ENCODE data around the gene AUP1. TPM values are rescaled to one million over a fixed set of nuclear protein-coding genes. Genes with fewer than 3 reads are reported as not detected.
A peak's percentile ranks its signal among the peaks of the same experiment; 100 is the strongest.

AUP1 gene
- total RNA-seq, 1 donor from 2014 or later: 86.4 TPM

- DNase-seq (ENCODE audit: low read depth): no peak
- no peak overlapping the region for H3K4me3 ChIP-seq (ENCODE audit: low read depth, low read length)
- TF ChIP-seq CTCF (conservative IDR thresholded peaks at IDR 0.05; ENCODE audit: low read depth, low read length): no peak
Measured at GRCh38 chr2:74573747-74574562, 44.4 kb upstream of the AUP1 start.

GRCh38 chr2:74572178-74572925, 42.8 kb upstream of the AUP1 start:
- H3K4me3 ChIP-seq (ENCODE audit: low read depth, low read length): no peak overlapping the region
- no peak for DNase-seq (ENCODE audit: low read depth)
- TF ChIP-seq CTCF (conservative IDR thresholded peaks at IDR 0.05; ENCODE audit: low read depth, low read length): peak; percentile 66

GRCh38 chr2:74571058-74571457, 41.6 kb upstream of the AUP1 start:
- DNase-seq (ENCODE audit: low read depth): no peak
- no peak overlapping the region for H3K4me3 ChIP-seq (ENCODE audit: low read depth, low read length)
- no peak for TF ChIP-seq CTCF (conservative IDR thresholded peaks at IDR 0.05; ENCODE audit: low read depth, low read length)

- TF ChIP-seq CTCF (conservative IDR thresholded peaks at IDR 0.05; ENCODE audit: low read depth, low read length): no peak
- no peak for DNase-seq (ENCODE audit: low read depth)
- no peak overlapping the region for H3K4me3 ChIP-seq (ENCODE audit: low read depth, low read length)
Measured at GRCh38 chr2:74569686-74570085, 40.2 kb upstream of the AUP1 start.

GRCh38 chr2:74567881-74568280, 38.4 kb upstream of the AUP1 start:
- no peak for DNase-seq (ENCODE audit: low read depth)

GRCh38 chr2:74566754-74567085, 37.2 kb upstream of the AUP1 start:
- no peak for DNase-seq (ENCODE audit: low read depth)
- TF ChIP-seq CTCF (conservative IDR thresholded peaks at IDR 0.05; ENCODE audit: low read depth, low read length): no peak
- no peak overlapping the region for H3K4me3 ChIP-seq (ENCODE audit: low read depth, low read length)

More at GRCh38 chr2:74567881-74568280, 38.4 kb upstream of the AUP1 start:
- TF ChIP-seq CTCF (conservative IDR thresholded peaks at IDR 0.05; ENCODE audit: low read depth, low read length): no peak
- no peak overlapping the region for H3K4me3 ChIP-seq (ENCODE audit: low read depth, low read length)
